ENCODE measurements around the gene KLHL29. TPM values are rescaled to one million over a fixed set of nuclear protein-coding genes. Genes with fewer than 3 reads are reported as not detected.

KLHL29 gene
- total RNA-seq, 1 experiment from 2014 or later: 7.7 TPM

DNA sequence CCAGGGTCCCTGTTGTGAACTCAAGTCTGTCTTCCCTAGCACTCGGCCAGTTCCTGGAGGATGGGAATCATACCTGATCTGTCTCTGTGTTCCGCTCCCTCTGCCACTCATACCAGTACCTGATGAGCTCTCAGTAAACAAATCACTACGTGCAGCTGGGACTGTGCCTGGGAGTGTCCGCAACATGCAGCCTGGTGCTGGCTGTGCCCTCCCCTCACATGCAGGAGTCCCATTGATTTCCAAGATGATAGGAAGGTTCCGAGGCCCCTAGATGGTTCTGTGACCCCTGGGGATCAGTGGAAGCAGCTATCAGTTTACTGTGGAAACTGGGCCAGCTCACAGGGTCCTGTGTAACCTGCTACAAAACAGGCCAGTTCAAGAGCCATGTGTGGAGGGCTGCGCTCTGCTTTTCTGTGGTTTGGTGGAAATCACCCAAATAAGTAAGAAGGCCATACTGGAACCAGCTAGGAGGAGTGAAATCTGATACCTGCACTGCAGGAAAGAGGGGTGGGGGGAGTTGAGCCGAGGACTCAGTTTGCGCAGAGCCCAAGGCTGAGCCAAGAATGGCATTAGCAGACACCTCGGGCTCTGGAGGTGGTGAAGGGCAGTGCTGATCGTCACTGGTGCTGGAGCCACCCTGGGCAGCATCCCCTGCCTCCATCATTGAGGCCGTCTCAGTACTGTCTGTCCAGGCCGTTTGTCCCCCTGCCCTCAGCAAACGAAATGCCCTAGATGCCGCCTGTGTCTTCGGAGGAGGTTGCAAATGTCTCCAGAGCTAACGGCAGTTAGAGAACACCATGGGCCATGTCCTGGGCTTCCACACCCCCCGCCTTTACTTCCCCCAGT lies 93.3 kb downstream of the KLHL29 start:
- in situ Hi-C loops (cut with HindIII; ENCODE audit: low pct_unique_long_range_greater_than_20kb, low sequenced_read_pairs) (no loop called here), intact Hi-C loops (cut with micrococcal nuclease; ENCODE audit: unreplicated experiment) (no loop called here)
- no peak overlapping the region for H3K4me3 ChIP-seq (ENCODE audit: low read depth in 2 of 2, low read length in 2 of 2)
- H3K27me3 ChIP-seq (ENCODE audit: control insufficient read depth, insufficient read depth, low read length): no peaks in the 10 kb centered on the region
- POLR2A ChIA-PET: no interaction called here
- TF ChIP-seq SIN3A (IDR thresholded peaks at IDR 0.05; ENCODE audit: borderline replicate concordance, insufficient read depth, low read depth, low read length): no peak
- TF ChIP-seq, protein P1, sequence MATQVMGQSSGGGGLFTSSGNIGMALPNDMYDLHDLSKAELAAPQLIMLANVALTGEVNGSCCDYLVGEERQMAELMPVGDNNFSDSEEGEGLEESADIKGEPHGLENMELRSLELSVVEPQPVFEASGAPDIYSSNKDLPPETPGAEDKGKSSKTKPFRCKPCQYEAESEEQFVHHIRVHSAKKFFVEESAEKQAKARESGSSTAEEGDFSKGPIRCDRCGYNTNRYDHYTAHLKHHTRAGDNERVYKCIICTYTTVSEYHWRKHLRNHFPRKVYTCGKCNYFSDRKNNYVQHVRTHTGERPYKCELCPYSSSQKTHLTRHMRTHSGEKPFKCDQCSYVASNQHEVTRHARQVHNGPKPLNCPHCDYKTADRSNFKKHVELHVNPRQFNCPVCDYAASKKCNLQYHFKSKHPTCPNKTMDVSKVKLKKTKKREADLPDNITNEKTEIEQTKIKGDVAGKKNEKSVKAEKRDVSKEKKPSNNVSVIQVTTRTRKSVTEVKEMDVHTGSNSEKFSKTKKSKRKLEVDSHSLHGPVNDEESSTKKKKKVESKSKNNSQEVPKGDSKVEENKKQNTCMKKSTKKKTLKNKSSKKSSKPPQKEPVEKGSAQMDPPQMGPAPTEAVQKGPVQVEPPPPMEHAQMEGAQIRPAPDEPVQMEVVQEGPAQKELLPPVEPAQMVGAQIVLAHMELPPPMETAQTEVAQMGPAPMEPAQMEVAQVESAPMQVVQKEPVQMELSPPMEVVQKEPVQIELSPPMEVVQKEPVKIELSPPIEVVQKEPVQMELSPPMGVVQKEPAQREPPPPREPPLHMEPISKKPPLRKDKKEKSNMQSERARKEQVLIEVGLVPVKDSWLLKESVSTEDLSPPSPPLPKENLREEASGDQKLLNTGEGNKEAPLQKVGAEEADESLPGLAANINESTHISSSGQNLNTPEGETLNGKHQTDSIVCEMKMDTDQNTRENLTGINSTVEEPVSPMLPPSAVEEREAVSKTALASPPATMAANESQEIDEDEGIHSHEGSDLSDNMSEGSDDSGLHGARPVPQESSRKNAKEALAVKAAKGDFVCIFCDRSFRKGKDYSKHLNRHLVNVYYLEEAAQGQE (IDR thresholded peaks at IDR 0.05; ENCODE audit: insufficient read depth in 1 of 2, low read depth in 2 of 2, low read length in 1 of 2): no peak
- TF ChIP-seq, protein P2, sequence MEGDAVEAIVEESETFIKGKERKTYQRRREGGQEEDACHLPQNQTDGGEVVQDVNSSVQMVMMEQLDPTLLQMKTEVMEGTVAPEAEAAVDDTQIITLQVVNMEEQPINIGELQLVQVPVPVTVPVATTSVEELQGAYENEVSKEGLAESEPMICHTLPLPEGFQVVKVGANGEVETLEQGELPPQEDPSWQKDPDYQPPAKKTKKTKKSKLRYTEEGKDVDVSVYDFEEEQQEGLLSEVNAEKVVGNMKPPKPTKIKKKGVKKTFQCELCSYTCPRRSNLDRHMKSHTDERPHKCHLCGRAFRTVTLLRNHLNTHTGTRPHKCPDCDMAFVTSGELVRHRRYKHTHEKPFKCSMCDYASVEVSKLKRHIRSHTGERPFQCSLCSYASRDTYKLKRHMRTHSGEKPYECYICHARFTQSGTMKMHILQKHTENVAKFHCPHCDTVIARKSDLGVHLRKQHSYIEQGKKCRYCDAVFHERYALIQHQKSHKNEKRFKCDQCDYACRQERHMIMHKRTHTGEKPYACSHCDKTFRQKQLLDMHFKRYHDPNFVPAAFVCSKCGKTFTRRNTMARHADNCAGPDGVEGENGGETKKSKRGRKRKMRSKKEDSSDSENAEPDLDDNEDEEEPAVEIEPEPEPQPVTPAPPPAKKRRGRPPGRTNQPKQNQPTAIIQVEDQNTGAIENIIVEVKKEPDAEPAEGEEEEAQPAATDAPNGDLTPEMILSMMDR (IDR thresholded peaks at IDR 0.05): no peak
- TF ChIP-seq POLR2AphosphoS5 (IDR thresholded peaks at IDR 0.05; ENCODE audit: low read depth, low read length): no peak
- no peak for TF ChIP-seq TCF7L2 (IDR thresholded peaks at IDR 0.05; ENCODE audit: low read depth, low read length)
- H3K36me3 ChIP-seq (ENCODE audit: control insufficient read depth, insufficient read depth, low read length): no peaks in the 10 kb centered on the region
- no peak for ATAC-seq
- H3K9me3 ChIP-seq (ENCODE audit: control insufficient read depth, insufficient read depth, low read depth, low read length): no peaks in the 10 kb centered on the region
- H3K4me1 ChIP-seq (ENCODE audit: control insufficient read depth, insufficient read depth, low read length): no peaks in the 10 kb centered on the region; the same call in 1 of the 2 replicates
- DNase-seq (ENCODE audit: low read depth, low spot score): no peak
- BruUV-seq (replicated peaks): no TSS peak
- CTCF ChIA-PET: no interaction called here
- H3K27ac ChIP-seq (ENCODE audit: low read length): no peak overlapping the region

DNA sequence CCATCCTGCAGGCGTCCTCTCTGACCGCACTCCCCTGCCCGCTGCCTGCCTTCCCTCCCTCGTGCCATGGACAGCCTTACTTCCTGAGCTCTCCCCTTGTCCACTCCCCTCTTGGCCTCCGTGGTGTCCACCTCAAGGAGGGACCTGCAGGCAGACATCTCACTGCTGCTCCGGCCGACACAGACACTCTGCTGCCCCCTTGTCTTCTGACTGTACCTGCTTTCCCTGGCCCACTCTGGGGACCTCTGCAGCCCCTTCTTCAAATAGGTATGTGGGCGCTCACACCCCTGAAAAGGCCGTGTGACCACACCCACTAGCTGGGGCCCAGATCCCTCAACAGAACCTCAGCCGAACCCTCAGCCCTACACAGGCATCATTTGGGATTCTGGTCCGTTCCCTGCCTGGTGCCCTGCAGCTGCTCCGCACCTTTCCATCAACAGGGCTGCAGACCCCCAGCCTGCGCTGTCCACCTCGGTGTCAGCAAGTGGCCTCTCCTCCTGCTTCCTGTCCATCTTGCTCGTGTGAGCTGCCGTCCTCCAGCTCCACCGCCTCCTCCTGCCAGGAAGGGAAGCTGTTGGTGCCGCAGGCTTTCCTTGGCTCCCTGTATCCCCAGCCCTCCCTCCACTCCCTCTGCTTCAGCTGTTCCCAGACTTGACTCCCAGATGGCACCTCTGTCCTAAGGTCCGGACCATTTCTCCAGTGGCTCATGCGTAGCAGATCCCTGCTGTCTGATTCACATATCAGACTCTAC lies 94.1 kb downstream of the KLHL29 start:
- no peaks in the 10 kb centered on the region for H3K36me3 ChIP-seq (ENCODE audit: control insufficient read depth, insufficient read depth, low read length)
- intact Hi-C loops (cut with micrococcal nuclease; ENCODE audit: unreplicated experiment): no loop called here
- H3K27ac ChIP-seq (ENCODE audit: low read length): no peak overlapping the region
- no peaks in the 10 kb centered on the region for H3K9me3 ChIP-seq (ENCODE audit: control insufficient read depth, insufficient read depth, low read depth, low read length)
- no TSS peak for BruUV-seq (replicated peaks)
- in situ Hi-C loops (cut with HindIII; ENCODE audit: low pct_unique_long_range_greater_than_20kb, low sequenced_read_pairs): no loop called here
- H3K4me3 ChIP-seq (ENCODE audit: low read depth in 2 of 2, low read length in 2 of 2): no peak overlapping the region
- ChIA-PET POLR2A (no interaction called here), CTCF (no interaction called here)
- TF ChIP-seq, protein P2 (IDR thresholded peaks at IDR 0.05): no peak
- TF ChIP-seq TCF7L2 (IDR thresholded peaks at IDR 0.05; ENCODE audit: low read depth, low read length) (no peak), POLR2AphosphoS5 (IDR thresholded peaks at IDR 0.05; ENCODE audit: low read depth, low read length) (no peak), SIN3A (IDR thresholded peaks at IDR 0.05; ENCODE audit: borderline replicate concordance, insufficient read depth, low read depth, low read length) (no peak)
- TF ChIP-seq, protein P1 (IDR thresholded peaks at IDR 0.05; ENCODE audit: insufficient read depth in 1 of 2, low read depth in 2 of 2, low read length in 1 of 2): no peak
- no peaks in the 10 kb centered on the region for H3K27me3 ChIP-seq (ENCODE audit: control insufficient read depth, insufficient read depth, low read length)
- ATAC-seq (no peak; the same call in 1 of the 2 replicates), DNase-seq (ENCODE audit: low read depth, low spot score) (no peak)
- no peaks in the 10 kb centered on the region; the same call in 1 of the 2 replicates for H3K4me1 ChIP-seq (ENCODE audit: control insufficient read depth, insufficient read depth, low read length)

Data from Panc1 (cell line).